Lower leg skin (tissue), 4 donors: Measurements from ENCODE around the gene NOVA1. TPM values are rescaled to one million over a fixed set of nuclear protein-coding genes. Genes with fewer than 3 reads are reported as not detected.
A peak's percentile ranks its signal among the peaks of the same experiment; 100 is the strongest.
"Not testable (repeated sequence)": the region's sequence is repeated elsewhere in the genome, so short reads cannot be mapped to it uniquely, and the experiment has no call there.

Source experiments
- DNase-seq, 2 donors: peaks; one replicate each; pipeline ENCODE4 v3.0.0-alpha.2; 2019; ENCODE audit warnings: low spot score in 2 of 2
- H3K4me3 ChIP-seq: fragments of 200-600 bp; sonication (generic); 2 replicates; pipeline ENCODE4 v1.5.1; 2017; ENCODE audit warnings: mild to moderate bottlenecking, low read depth; ENCODE audit not compliant: poor library complexity, severe bottlenecking
- CTCF ChIP-seq, 3 donors: fragments of 450-650 bp; IDR thresholded peaks; one replicate each; pipeline ENCODE4 v1.5.1; 2016; ENCODE audit warnings: antibody characterized with exemption in 3 of 3, mild to moderate bottlenecking in 3 of 3, moderate library complexity in 2 of 3
- POLR2A ChIP-seq, 2 donors: fragments of 450-650 bp; IDR thresholded peaks; one replicate each; pipeline ENCODE4 v1.6.1; 2016 to 2017; ENCODE audit warnings: antibody characterized with exemption in 2 of 2, mild to moderate bottlenecking in 1 of 2, moderate library complexity in 1 of 2
- WGBS, 2 donors: methylation state at CpG; one replicate each; pipeline ENCODE4 v1.1.5; 2018; 5-methylcytosine and 5-hydroxymethylcytosine counted together
- intact Hi-C: fragments of 100-400 bp; cut with DNase I; formaldehyde crosslinking; loops from one replicate; pipeline ENCODE4 v1.15.0; 2023; ENCODE audit warnings: low total_unique reads
- total RNA-seq, 4 donors: library from RNA; depleted of rRNA; stranded (reverse); fragments of >200 nt; gene quantifications; one replicate each; pipeline ENCODE4 v1.1.0, GENCODE V29; 2016

The NOVA1 gene
- 1 to 10 TPM; 3.0 to 8.9 (median 7.1) TPM for total RNA-seq

GRCh38 chr14:26597589-26598080 is at the start of gene NOVA1:
TSS of gene NOVA1 (minus strand) at chr14:26598033. CDS start at chr14:26597436, 597 bp downstream.
- peak; percentile 17 to 85 for DNase-seq
- H3K4me3 ChIP-seq, result peak within 1 kb of the TSS; percentile 55
- intact Hi-C loops, result no loop called here
- WGBS, 2 donors, result 1 to 2% methylated on average over 31 to 34 of the region's 36 CpGs
- TF ChIP-seq CTCF (IDR thresholded peaks at IDR 0.05) (no peak), POLR2A (IDR thresholded peaks at IDR 0.05) (no peak)

GRCh38 chr14:26645057-26645456 is 47.2 kb upstream of the NOVA1 start:
- DNase-seq, H3K4me3 ChIP-seq, intact Hi-C loops: not testable (repeated sequence)
- 91 to 93% methylated on average over 3 to 5 of the region's 5 CpGs for WGBS, 2 donors

- WGBS, 2 donors, result 14 to 24% methylated on average over 5 of the region's 5 CpGs
- no peak for DNase-seq
- intact Hi-C loops, result no loop called here
- H3K4me3 ChIP-seq, result no peak overlapping the region
- TF ChIP-seq POLR2A (IDR thresholded peaks at IDR 0.05) (no peak), CTCF (IDR thresholded peaks at IDR 0.05) (no peak)
These were observed 38.7 kb upstream of the NOVA1 start for GRCh38 chr14:26636561-26636960.

- intact Hi-C loops, H3K4me3 ChIP-seq, DNase-seq: not testable (repeated sequence)
- whole genome bisulfite sequencing, 2 donors, result 91 to 93% methylated on average over 21 to 22 of the region's 25 CpGs
These were observed 37.1 kb upstream of the NOVA1 start for GRCh38 chr14:26634946-26635345.

- intact Hi-C loops, result no loop called here
- no peak for TF ChIP-seq CTCF (IDR thresholded peaks at IDR 0.05)
- no peak for TF ChIP-seq POLR2A (IDR thresholded peaks at IDR 0.05)
- DNase-seq, result no peak
- no peak overlapping the region for H3K4me3 ChIP-seq
These were observed 28.4 kb upstream of the NOVA1 start for GRCh38 chr14:26626256-26626655.

- 50 to 56% methylated on average over 1 of the region's 1 CpG for WGBS, 2 donors
- TF ChIP-seq POLR2A (IDR thresholded peaks at IDR 0.05), result no peak
- no peak overlapping the region for H3K4me3 ChIP-seq
- intact Hi-C loops, result no loop called here
- no peak for DNase-seq
These were observed 24.8 kb upstream of the NOVA1 start for GRCh38 chr14:26622611-26623010.

GRCh38 chr14:26621807-26622560 is 24.2 kb upstream of the NOVA1 start:
- 67 to 70% methylated on average over 2 of the region's 2 CpGs for WGBS, 2 donors
- no peak overlapping the region for H3K4me3 ChIP-seq
- TF ChIP-seq POLR2A (IDR thresholded peaks at IDR 0.05) (no peak), CTCF (IDR thresholded peaks at IDR 0.05) (no peak)

More at GRCh38 chr14:26621807-26622560, 24.2 kb upstream of the NOVA1 start:
- intact Hi-C loops, result no loop called here
- no peak for DNase-seq
